Activated CD8-positive, alpha-beta memory T cell treated with anti-CD3 and anti-CD28 coated beads, Interleukin-2, amount 10 ng/mL, durations not matched to agents 7 days and 5 days (primary cell): ENCODE data around the gene FAF1. TPM values are rescaled to one million over a fixed set of nuclear protein-coding genes. Genes with fewer than 3 reads are reported as not detected.

Source experiments
- ATAC-seq: fragments of 150-1000 bp; cut with Tn5 transposase; one replicate; pipeline ENCODE4 v1.10.0; 2021; ENCODE audit warnings: moderate library complexity
- CTCF ChIA-PET: fragments of 350-600 bp; sonication (Branson Sonifier 250); formaldehyde crosslinking; loops from one replicate; lab custom pipeline; 2021; ENCODE audit warnings: antibody characterized with exemption; lab: Charles Lee
- DNase-seq: peaks from one replicate; pipeline ENCODE4 v3.0.0-alpha.2; 2020
- H3K27ac Mint-ChIP-seq: one replicate; pipeline ENCODE4 v1.8.0; 2021; ENCODE audit warnings: mild to moderate bottlenecking, mixed read lengths
- H3K27me3 Mint-ChIP-seq: one replicate; pipeline ENCODE4 v1.8.0; 2021; ENCODE audit warnings: mixed read lengths
- H3K36me3 Mint-ChIP-seq: one replicate; pipeline ENCODE4 v1.8.0; 2021; ENCODE audit warnings: mild to moderate bottlenecking, mixed read lengths
- H3K4me1 Mint-ChIP-seq: one replicate; pipeline ENCODE4 v1.8.0; 2021; ENCODE audit warnings: mixed read lengths
- H3K4me3 Mint-ChIP-seq: one replicate; pipeline ENCODE4 v1.8.0; 2021; ENCODE audit warnings: mild to moderate bottlenecking, moderate library complexity, mixed read lengths
- H3K9me3 Mint-ChIP-seq: one replicate; pipeline ENCODE4 v1.8.0; 2022; ENCODE audit warnings: low read depth, mixed read lengths
- total RNA-seq, 2 experiments: library from RNA; stranded (reverse); gene quantifications; one replicate each; pipeline ENCODE4 v1.2.3, GENCODE V29; 2021

FAF1 gene
- total RNA-seq, 2 experiments from 2014 or later, result 84.4 to 94.4 TPM

DNA sequence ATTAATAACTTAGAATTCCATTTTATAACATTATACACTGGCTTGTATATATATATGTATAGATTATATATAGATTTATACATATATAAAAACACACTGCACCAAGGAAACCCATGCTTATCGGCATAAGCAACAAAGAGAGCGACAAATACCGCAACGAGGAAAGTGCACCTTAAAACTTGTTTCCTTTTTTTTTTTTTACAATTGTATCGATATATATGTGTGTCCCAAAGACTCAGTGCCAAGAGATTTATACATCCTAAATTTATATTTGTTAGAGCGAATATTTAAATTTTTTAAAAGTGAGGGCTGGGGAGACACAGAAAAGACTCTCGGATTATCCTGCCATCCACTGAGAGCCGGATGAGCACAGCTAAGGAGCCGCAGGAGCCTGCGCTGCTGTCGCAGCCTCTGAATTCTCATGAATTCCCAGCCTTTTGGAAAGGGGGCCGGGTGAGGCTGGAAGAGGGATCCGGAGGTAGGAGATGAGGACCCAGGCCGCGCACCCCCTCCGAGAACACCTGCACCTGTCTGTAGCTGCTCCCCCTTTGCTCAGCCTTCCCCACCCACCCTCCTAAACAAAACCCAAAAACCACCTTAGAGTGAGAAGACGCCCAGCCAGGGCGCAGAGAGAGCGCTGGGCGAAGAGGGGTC lies 542.0 kb downstream of the FAF1 start:
- no peak for DNase-seq
- H3K27ac Mint-ChIP-seq, result peak overlapping the region; percentile 40
- CTCF ChIA-PET, result no interaction called here
- H3K36me3 Mint-ChIP-seq, result peaks cover 8% of the 10 kb centered on the region
- no peak overlapping the region for H3K4me3 Mint-ChIP-seq
- ATAC-seq, result no peak
- no peaks in the 10 kb centered on the region for H3K9me3 Mint-ChIP-seq
- H3K27me3 Mint-ChIP-seq, result peaks cover 85% of the 10 kb centered on the region
- peaks cover 25% of the 10 kb centered on the region for H3K4me1 Mint-ChIP-seq

DNA sequence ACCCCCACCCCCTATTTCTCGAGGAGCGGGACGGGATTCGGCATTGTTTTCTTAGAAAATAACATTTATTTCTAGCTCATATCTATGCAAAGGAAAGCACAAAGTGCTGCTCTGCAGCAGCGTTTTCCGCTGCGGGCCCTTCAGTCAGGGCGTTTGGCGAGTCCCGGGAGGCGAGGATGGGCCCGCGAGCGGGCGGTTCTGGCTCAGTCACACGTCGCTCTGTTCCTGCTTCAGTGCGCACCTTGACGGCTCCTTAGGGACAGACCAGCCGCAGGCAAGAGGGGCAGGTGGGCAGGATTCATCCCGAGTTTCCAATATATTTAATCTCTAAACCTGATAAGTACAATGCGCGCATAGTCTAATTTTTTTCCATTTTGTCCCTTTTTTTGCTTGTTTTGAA lies 542.6 kb downstream of the FAF1 start:
- peak overlapping the region; percentile 40 for H3K27ac Mint-ChIP-seq
- ATAC-seq (no peak), DNase-seq (no peak)
- H3K36me3 Mint-ChIP-seq, result peaks cover 8% of the 10 kb centered on the region
- peaks cover 20% of the 10 kb centered on the region for H3K4me1 Mint-ChIP-seq
- peaks cover 83% of the 10 kb centered on the region for H3K27me3 Mint-ChIP-seq
- CTCF ChIA-PET, result no interaction called here
- H3K9me3 Mint-ChIP-seq, result no peaks in the 10 kb centered on the region
- no peak overlapping the region for H3K4me3 Mint-ChIP-seq

DNA sequence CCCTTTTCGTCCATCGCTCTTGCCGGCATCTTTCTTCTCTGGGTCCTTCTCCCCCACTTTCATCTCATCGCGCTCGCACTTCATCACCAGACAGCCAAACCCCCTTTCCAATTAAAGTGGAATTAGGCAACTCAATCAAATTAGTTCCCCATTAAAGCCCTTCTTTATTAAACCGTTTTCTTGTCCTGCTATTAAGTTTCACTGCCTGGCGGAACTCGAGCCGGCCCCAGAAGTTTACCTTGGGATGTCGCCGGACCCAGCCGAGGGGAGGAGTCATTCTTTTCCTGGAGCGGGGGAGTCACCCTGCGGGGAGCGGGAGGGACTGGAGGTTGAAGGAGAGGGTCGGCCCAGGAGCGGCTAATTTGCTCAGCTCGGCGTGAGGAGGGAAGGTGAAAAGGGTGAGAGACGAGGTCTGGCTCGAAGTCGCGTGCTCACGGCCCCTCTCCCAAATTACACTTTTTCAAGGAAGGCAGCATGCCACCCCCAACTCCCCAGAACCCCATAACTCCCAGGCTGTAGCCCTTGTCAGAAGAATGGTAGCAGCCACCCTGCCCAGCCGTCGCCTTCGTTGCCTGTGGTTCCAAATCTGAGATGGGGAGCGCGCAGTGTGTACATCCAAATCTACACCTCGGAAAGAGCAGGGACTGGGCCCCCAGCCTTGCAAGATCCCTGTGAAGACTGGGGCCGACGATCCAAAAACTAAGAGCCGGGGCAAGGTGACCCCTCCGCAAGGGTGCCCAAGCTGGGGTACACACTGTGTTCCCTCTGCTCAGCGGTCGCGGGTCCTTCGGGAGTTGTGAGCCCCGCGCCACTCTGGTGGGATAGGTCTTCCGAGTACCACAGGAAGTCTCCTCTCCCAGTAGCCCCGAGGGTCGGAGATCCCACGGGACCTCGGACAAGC lies 543.3 kb downstream of the FAF1 start:
- peaks cover 19% of the 10 kb centered on the region for H3K4me1 Mint-ChIP-seq
- peaks cover 77% of the 10 kb centered on the region for H3K27me3 Mint-ChIP-seq
- peak overlapping the region; percentile 56 for H3K27ac Mint-ChIP-seq
- no peak overlapping the region for H3K4me3 Mint-ChIP-seq
- H3K9me3 Mint-ChIP-seq, result no peaks in the 10 kb centered on the region
- ATAC-seq (no peak), DNase-seq (no peak)
- CTCF ChIA-PET, result no interaction called here
- H3K36me3 Mint-ChIP-seq, result peaks cover 8% of the 10 kb centered on the region

DNA sequence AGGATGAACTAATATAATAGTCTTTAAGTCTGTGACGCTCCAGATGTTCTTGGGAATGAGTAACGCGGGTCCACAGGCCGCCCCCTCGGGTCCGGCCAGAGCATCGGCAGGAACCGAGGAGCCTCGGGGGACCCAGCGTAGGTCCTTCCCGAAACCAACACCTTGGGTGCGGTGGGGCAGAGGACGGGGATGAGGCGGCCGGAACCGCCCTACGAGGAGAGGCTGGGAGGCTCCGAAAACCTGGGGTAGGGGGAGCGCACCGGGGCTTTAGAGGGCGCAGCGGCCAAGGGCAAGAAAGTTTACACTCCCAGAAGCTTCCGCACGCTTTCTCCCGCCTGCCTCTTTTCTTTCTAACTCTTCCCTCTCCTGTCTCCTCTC lies 543.9 kb downstream of the FAF1 start:
- no peak for DNase-seq
- ATAC-seq, result no peak
- Mint-ChIP-seq H3K27ac (peak overlapping the region; percentile 56), H3K36me3 (peaks cover 8% of the 10 kb centered on the region), H3K4me1 (peaks cover 16% of the 10 kb centered on the region), H3K27me3 (peaks cover 75% of the 10 kb centered on the region), H3K4me3 (no peak overlapping the region), H3K9me3 (no peaks in the 10 kb centered on the region)
- CTCF ChIA-PET, result no interaction called here

DNA sequence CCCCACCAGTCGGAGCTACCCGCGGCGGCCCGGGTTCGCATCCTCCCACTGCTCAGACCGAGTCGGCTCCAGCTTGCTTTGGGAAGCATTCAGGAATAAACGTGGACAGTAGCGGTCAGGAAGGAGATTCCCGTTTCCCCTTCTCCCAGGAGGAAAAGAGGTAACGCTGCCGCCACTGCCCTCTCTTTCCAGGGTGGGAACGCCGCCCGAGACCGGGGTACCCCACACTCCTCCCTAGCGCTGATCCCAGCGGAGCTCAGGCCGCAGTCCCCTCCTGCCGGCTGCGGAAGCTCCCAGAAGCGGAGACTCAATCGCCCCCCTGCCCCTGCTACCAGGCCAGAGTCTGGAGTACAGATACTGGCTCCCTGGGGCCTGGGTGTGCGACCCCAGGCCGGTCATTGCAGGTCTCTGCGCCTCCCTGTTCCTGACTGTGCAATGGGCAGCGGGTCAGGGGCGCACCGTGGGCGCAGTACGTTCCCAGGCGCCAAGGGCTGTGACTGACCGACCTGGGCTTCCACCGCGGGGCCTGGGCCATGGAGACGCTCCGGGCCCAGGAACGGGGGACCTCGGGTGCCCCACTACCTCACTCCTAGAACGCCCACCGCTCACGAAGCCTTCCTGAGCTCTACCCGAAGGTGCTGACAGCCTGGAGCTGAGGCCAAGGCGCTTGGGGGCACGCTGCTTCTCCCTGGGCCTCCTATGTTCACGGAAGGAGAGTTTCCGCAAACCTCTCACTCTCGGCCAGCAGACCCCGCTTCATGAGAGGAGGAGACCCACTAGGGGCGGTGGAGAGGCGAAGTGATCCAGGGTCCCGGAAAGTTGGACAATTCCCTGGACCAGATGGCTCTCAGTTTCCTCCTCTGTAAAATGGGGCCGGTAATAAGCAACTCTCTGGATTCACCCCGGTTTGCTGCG lies 544.6 kb downstream of the FAF1 start:
- Mint-ChIP-seq H3K9me3 (no peaks in the 10 kb centered on the region), H3K27ac (no peak overlapping the region), H3K36me3 (peaks cover 7% of the 10 kb centered on the region), H3K4me1 (peaks cover 15% of the 10 kb centered on the region), H3K4me3 (no peak overlapping the region), H3K27me3 (peaks cover 77% of the 10 kb centered on the region)
- no peak for ATAC-seq
- no peak for DNase-seq
- CTCF ChIA-PET, result no interaction called here

DNA sequence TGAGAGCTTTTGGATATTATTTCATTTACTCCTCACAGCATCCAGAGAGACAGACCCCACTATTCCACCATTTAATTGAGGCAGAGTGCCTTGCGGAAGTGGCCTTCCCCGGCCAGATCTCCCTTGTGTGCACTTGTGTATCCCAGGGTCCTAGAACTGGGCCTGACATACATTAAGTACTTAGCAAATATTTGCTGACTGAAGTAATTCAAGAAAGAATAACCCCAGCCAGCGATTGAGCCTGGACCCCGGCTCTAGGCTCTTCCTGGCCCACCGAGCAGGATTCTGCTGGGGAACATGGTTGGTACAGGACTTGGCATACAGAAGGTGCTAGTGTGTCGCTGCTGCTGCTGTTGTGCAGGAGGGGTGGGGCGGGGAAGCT lies 545.2 kb downstream of the FAF1 start:
- peaks cover 10% of the 10 kb centered on the region for H3K4me1 Mint-ChIP-seq
- no peaks in the 10 kb centered on the region for H3K9me3 Mint-ChIP-seq
- H3K4me3 Mint-ChIP-seq, result no peak overlapping the region
- H3K36me3 Mint-ChIP-seq, result peaks cover 4% of the 10 kb centered on the region
- peaks cover 77% of the 10 kb centered on the region for H3K27me3 Mint-ChIP-seq
- ATAC-seq, result no peak
- no peak for DNase-seq
- CTCF ChIA-PET, result no interaction called here
- no peak overlapping the region for H3K27ac Mint-ChIP-seq

DNA sequence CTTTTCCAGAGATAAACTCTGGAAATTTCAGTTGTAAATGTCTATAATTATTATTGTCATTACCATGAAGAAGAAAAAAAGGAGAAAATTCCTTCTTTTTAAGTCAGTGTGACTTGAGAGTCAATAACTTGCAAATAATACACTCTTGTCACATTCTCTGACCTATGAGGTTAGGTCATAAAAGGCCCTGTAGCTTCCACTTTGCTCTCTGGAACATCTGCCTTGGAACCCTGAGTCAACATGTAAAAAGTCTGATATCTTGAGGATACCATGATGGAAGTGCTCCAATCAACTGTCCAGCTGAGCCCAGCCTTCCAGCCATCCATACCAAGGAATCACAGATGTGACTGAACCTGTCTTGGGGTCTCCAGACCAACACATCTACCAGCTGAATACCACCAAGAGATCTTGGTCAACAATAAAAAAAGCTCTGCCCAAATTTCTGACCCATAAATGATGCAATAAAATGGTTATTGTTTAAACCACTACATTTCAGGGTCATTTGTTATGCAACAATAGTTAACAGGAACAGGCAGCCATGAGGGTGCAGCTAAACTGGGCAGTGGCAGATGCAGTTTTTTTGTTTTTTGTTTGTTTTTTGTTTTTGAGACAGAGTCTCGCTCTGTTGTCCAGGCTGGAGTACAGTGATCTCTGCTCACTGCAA lies 547.1 kb downstream of the FAF1 start:
- H3K4me3 Mint-ChIP-seq, result no peak overlapping the region
- CTCF ChIA-PET, result interaction anchor here (0.6 to 1.5 kb wide), 2 partner anchors 14 to 23 kb away, joined by 3 to 4 read pairs; no protein-coding TSS in a partner anchor
- H3K36me3 Mint-ChIP-seq, result peaks cover 4% of the 10 kb centered on the region
- H3K9me3 Mint-ChIP-seq, result no peaks in the 10 kb centered on the region
- peaks cover 77% of the 10 kb centered on the region for H3K27me3 Mint-ChIP-seq
- ATAC-seq (no peak), DNase-seq (no peak)
- peaks cover 7% of the 10 kb centered on the region for H3K4me1 Mint-ChIP-seq
- H3K27ac Mint-ChIP-seq, result no peak overlapping the region

DNA sequence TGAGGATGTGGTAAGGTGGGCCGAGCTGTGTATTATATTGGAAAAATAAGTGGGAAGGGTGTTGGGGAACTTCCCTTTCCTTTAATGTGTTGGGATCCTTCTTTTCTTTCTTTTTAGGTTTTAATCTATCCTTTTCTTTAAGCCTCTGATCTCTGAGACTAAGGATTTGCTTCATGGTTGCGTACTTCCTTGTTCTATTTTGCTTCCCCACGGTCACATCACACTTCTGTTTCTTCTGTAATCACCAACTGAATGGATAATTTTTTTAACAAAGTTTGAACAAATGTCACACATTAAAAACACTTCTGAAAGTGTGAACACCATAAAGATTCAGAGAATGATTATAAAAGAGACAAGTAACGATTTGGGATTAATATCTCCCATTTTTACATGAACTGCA lies 554.3 kb downstream of the FAF1 start:
- Mint-ChIP-seq H3K4me3 (no peak overlapping the region), H3K4me1 (no peaks in the 10 kb centered on the region), H3K27ac (no peak overlapping the region), H3K36me3 (no peaks in the 10 kb centered on the region), H3K9me3 (no peaks in the 10 kb centered on the region), H3K27me3 (peaks cover 54% of the 10 kb centered on the region)
- no peak for DNase-seq
- no peak for ATAC-seq
- CTCF ChIA-PET, result no interaction called here

DNA sequence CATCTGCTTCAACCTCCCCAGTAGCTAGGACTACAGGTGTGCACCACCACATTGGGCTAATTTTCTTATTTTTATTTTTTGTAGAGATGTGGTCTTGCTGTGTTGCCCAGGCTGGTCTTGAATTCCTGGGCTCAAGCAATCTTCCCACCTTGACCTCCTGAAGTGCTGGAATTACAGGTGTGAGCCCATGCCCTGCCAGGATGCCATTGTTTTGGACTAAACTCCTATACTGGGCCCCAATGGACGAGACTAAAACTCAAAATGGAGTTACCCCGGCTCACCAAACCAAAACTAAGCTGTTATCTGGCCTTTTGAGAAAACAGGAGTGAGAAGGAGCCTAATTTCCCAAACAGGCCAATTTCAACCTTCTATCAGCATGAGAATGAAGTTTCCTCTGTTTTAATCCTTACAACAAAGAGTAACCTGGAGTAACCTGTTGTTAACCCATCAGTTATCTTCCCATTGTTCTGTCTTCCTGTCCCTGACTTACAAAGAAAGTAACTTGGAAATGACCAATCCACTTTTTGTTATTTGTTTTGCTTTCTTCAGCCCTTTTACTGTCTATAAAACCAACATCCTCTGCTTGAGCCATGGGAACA lies 566.4 kb downstream of the FAF1 start:
- DNase-seq (no peak), ATAC-seq (no peak)
- no peak overlapping the region for H3K27ac Mint-ChIP-seq
- H3K4me3 Mint-ChIP-seq, result no peak overlapping the region
- CTCF ChIA-PET, result interaction anchor here (0.7 kb wide), 1 partner anchor 15 kb away, joined by 5 read pairs; no protein-coding TSS in a partner anchor
- H3K4me1 Mint-ChIP-seq, result no peaks in the 10 kb centered on the region
- H3K36me3 Mint-ChIP-seq, result no peaks in the 10 kb centered on the region
- peaks cover 22% of the 10 kb centered on the region for H3K27me3 Mint-ChIP-seq
- H3K9me3 Mint-ChIP-seq, result no peaks in the 10 kb centered on the region

Other genes with a start within 250 kb of the FAF1 start
- gene CDKN2C, start 10.0 kb upstream of the FAF1 start, total RNA-seq, result 10 to 100 TPM; 43.6 to 56.5 TPM
- not detected for gene C1orf185, start 142.0 kb upstream of the FAF1 start, total RNA-seq